Activated naive CD8-positive, alpha-beta T cell treated with anti-CD3 and anti-CD28 coated beads for 36 hours (primary cell): ENCODE data around the gene MRC2. TPM values are rescaled to one million over a fixed set of nuclear protein-coding genes. Genes with fewer than 3 reads are reported as not detected.
A peak's percentile ranks its signal among the peaks of the same experiment; 100 is the strongest.

ENCODE experiments used
- DNase-seq: peaks from one replicate; pipeline ENCODE4 v3.0.0; 2021
- H3K27ac Mint-ChIP-seq: one replicate; pipeline ENCODE4 v1.8.0; 2022; ENCODE audit warnings: mild to moderate bottlenecking, moderate library complexity, mixed read lengths
- H3K27me3 Mint-ChIP-seq: one replicate; pipeline ENCODE4 v1.8.0; 2022; ENCODE audit warnings: mild to moderate bottlenecking, mixed read lengths
- H3K36me3 Mint-ChIP-seq: one replicate; pipeline ENCODE4 v1.8.0; 2021; ENCODE audit warnings: mild to moderate bottlenecking, mixed read lengths
- H3K4me1 Mint-ChIP-seq: one replicate; pipeline ENCODE4 v1.8.0; 2021; ENCODE audit warnings: mixed read lengths
- H3K4me3 Mint-ChIP-seq: one replicate; pipeline ENCODE4 v1.8.0; 2022; ENCODE audit warnings: mild to moderate bottlenecking, moderate library complexity, mixed read lengths
- H3K9me3 Mint-ChIP-seq: one replicate; pipeline ENCODE4 v1.8.0; 2022; ENCODE audit warnings: mixed read lengths
- total RNA-seq, 2 experiments: library from RNA; stranded (reverse); gene quantifications; one replicate each; pipeline ENCODE4 v1.2.3, GENCODE V29; 2021

The MRC2 gene
- total RNA-seq, 2 experiments from 2014 or later, result 5.1 to 5.8 TPM

DNA sequence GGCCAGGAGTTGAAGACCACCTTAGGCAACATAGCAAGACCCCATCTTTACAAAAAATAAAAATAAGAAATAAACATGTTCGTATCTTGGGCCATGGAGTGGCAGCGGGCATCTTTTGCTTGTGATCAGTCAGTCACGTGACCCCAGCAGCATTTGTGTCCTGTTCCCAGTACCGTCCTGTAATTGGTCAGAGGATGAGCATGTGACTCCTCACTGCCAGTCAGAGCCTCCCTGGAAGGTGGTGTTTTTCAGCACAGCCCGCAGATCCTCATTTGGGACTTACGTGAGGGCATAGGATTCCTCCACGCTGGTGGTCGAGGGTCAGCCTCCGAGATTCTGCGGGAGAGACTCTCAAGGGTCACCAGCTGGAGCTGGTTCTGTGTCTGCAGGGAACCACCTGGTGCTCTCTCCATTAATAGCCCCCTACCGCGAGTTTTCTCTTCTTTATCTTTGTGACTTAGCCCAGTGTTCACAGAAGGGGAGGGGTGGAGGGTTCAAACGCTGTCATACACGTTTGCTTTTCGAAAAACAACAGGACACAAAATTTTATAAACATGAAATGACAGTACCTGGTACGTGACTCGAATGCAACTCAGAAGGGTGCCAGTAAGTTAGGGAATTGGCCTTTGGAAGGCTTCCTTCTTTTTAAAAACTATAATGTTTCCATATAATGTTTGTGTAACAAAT, 17.2 kb downstream of the MRC2 start:
- Mint-ChIP-seq H3K27ac (no peak overlapping the region), H3K27me3 (no peaks in the 10 kb centered on the region), H3K4me1 (peaks cover 5% of the 10 kb centered on the region), H3K4me3 (no peak overlapping the region), H3K9me3 (no peaks in the 10 kb centered on the region), H3K36me3 (no peaks in the 10 kb centered on the region)
- DNase-seq, result no peak

DNA sequence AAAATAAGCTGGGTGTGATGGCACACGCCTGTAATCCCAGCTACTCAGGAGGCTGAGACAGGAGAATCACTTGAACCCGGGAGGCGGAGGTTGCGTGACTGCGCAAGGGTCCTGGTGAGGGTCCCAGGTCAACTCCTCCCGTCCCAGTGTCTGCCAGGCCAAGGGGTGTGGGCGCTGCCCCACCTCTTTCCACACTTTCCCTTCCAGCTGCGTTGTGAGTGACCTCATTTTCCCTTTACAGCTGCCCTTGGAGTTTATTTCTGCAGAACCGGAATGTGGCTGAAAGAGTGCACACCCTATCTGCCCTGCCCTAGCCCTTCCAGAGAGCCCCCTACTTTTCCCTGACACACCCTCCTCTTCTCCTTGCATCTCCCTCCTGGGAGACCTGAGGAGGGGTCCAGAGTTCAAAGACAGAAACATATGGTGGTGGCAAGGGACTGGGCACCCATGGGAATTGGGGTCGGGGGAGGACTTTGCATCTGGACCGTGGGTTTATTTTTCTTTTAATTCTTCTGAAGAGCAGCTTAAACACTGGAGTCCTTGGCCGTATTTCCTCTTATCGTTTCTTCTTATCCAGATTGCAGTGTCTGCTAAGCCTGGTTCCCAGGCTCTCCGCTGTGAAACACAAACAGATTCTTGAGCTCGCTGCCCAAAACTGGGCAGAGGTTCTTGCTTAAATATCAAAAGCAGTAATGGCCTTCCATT, 20.9 kb downstream of the MRC2 start:
- Mint-ChIP-seq H3K4me3 (no peak overlapping the region), H3K9me3 (no peaks in the 10 kb centered on the region), H3K4me1 (peaks cover 12% of the 10 kb centered on the region), H3K27me3 (peaks cover 11% of the 10 kb centered on the region), H3K36me3 (no peaks in the 10 kb centered on the region), H3K27ac (no peak overlapping the region)
- DNase-seq, result no peak

DNA sequence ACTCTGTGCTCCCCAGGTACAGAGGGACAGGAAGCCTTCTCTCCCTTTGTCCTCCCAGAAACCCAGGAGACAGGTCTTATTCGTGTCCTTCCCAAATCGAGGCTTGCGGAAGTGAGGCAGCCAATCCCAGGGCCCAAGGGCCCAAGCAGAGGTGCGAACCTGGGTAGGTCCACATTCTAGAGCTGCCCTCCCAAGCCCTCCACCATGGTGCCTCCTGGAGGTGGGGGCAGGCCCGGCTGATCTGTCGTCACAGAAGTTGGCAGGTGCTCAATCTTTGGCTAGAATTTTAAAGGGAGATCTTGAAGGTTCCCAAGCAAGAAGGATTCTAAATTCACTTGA, 21.5 kb downstream of the MRC2 start:
- Mint-ChIP-seq H3K27me3 (peaks cover 11% of the 10 kb centered on the region), H3K4me1 (peaks cover 15% of the 10 kb centered on the region)
- DNase-seq, result no peak

DNA sequence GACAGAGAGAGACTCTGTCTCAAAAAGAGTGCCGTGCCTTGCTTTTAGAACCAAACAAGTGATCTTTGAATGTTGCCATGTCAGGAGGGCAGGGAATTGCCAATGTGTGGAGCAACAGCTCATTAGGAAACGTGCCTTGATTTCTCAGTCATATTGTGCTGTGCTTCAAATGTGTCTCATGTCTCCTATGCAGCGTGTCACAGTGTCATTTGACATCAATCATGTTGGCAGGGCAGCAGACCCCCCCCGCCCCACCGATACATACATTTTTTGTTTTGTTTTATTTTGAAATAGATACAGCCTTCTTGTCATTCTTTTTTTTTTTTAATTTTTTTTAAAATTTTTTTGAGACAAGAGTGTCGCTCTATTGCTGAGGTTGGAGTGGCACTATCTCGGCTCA, 22.1 kb downstream of the MRC2 start:
- Mint-ChIP-seq H3K27me3 (peaks cover 14% of the 10 kb centered on the region), H3K36me3 (no peaks in the 10 kb centered on the region)

More for the DNA sequence above, 21.5 kb downstream of the MRC2 start:
- no peak overlapping the region for H3K4me3 Mint-ChIP-seq
- no peaks in the 10 kb centered on the region for H3K36me3 Mint-ChIP-seq
- H3K27ac Mint-ChIP-seq, result no peak overlapping the region
- no peaks in the 10 kb centered on the region for H3K9me3 Mint-ChIP-seq

DNA sequence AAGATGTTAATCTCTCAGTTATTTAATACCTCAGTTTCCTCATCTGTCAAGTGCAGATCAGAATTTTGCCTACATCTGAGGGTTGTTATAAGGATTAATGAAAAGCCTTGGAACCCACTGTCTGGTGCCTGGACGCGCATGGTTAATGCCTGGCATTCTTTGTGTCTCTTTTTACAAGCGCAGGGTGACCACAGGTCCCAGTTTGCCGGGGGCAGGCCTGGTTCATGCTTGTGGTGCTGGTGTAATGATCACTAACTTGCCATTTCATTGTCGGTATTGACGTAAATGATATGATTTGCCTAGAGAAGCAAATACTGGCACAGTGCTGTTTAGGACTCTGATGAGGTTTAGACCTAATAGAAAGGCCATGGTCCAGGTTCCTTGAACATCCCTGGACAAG, 23.1 kb downstream of the MRC2 start:
- Mint-ChIP-seq H3K27me3 (peaks cover 16% of the 10 kb centered on the region), H3K9me3 (no peaks in the 10 kb centered on the region), H3K36me3 (no peaks in the 10 kb centered on the region), H3K4me1 (peaks cover 19% of the 10 kb centered on the region), H3K4me3 (no peak overlapping the region), H3K27ac (no peak overlapping the region)
- no peak for DNase-seq

More for the DNA sequence above, 22.1 kb downstream of the MRC2 start:
- Mint-ChIP-seq H3K9me3 (no peaks in the 10 kb centered on the region), H3K4me1 (peaks cover 19% of the 10 kb centered on the region), H3K4me3 (no peak overlapping the region), H3K27ac (no peak overlapping the region)
- no peak for DNase-seq

DNA sequence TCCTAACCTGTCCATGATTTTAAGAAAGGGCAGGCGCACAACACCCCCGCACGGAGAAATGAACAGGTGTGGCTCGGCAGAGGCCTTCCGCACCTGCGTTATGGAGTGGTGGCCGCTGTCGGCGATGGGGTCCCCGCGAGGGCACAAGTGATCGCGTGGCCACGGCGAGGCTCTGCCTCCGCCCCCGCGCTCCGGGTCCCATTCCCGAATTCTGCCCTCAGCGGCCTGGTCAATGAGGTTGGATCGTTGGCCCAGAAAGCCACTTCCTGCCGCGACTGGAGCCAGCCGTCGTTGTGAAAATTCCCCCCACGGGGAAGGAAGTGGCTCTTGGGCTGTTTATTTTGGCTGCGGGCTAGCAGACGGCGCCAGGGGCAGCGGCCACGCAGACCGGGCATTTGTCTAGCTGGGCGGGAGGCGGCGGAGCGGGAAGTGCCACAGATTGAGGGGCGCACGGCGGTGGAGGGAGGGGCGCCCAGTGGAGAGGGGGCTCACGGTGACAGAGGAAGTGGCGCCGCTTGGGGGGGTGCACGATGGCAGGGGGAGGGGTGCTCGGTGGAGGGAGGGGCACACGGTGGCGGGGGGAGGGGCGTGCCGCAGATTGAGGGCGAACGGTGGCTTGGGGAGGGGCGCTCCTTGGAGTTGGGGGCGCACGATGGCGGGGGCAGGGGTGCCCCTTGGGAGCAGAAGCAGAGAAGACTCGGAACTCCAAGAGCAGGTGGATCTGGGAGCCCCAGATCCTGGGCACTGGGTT, 25.0 kb downstream of the MRC2 start:
- Mint-ChIP-seq H3K36me3 (no peaks in the 10 kb centered on the region), H3K9me3 (no peaks in the 10 kb centered on the region), H3K27ac (peak overlapping the region; percentile 86), H3K4me3 (peak overlapping the region; percentile 77), H3K4me1 (peaks cover 19% of the 10 kb centered on the region), H3K27me3 (peaks cover 24% of the 10 kb centered on the region)
- DNase-seq, result peak; percentile 50

DNA sequence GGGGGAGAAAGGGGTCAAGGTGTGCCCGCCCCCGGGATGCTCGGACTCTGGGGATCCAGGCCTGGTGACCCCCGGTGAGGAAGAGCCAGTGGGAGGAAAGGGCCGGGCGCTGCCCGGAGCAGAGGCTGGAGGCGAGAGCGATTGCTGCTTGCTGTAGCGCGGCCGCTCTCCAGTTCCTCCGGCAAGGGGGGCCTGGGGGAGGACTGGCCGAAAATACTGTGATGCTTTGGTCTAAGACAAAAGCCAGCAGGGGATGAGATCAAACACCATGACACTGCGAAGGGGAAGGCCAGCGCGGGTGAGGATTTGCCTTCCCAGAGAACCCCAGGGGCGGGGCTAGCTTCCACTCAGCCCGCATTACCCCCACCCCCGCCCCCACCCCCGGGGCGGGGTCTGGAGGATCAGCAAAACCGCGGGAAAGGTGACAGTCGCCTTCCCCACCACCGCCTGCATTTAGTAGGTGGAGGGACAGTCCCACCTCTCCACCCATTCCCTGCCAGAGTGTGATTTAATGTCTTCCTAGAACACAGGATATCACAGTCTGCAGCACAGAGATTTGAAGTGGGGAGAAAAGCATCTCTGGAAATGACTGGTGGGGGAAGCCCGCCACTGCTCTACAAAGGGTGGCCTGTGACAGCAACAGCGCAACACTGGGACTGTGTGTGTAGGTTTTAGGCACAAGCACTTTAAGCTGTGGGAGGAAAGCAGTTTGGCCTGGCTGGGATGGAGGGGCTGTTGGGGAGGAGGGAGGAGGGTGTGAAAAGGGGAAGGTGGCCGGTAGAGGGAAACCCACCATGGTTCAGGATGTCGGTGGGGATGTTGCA, 25.7 kb downstream of the MRC2 start:
- Mint-ChIP-seq H3K27ac (peak overlapping the region; percentile 86), H3K27me3 (peaks cover 24% of the 10 kb centered on the region), H3K9me3 (no peaks in the 10 kb centered on the region), H3K36me3 (peaks cover 2% of the 10 kb centered on the region), H3K4me3 (peak overlapping the region; percentile 77), H3K4me1 (peaks cover 19% of the 10 kb centered on the region)
- DNase-seq, result peak; percentile 96

DNA sequence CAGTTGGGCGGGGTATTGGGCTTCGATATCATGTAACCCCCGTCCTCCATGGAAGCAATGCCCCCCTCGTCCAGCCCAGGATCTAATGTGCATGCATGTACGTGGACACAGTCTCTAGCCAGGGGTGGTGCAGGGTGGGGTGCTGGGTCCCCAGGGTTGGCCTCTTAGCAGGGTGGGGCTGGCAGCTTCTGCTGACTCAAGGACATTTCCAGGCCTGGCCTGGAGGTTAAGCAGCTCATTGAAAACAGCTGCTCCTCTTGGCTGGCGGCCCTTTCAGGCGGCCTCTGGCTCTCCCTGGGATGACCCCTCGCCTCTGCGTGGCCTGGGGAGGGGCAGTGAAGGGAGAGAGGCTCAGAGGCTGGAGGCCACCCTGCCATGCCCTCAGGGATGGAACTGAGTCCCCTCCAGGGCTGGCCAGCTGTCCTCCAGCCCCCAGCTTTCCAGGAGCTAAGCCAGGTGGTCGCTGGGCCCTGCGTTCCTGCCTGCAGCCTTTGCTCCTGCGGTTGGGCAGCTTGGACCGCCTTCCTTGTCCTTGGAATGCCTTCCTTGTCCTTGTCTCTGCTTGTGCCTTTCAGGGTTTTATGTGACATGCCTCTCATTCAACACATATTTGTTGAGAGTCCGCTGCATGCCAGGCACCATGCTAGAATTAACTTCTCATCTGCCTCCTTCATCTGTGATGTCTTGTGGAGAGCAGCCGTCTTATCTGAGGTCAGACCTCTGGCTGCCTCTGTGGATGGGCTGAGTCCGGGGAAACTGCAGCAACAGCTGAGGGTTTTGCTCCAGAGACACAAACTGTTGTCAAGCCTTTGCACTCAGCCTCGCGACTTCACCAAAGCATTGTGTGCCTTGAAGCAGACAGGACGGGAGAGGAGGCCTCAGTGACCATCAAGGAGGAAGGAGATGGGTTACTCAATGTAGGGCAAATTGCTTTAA, 26.6 kb downstream of the MRC2 start:
- H3K27me3 Mint-ChIP-seq, result peaks cover 24% of the 10 kb centered on the region
- H3K27ac Mint-ChIP-seq, result peak overlapping the region; percentile 74
- H3K9me3 Mint-ChIP-seq, result no peaks in the 10 kb centered on the region

DNA sequence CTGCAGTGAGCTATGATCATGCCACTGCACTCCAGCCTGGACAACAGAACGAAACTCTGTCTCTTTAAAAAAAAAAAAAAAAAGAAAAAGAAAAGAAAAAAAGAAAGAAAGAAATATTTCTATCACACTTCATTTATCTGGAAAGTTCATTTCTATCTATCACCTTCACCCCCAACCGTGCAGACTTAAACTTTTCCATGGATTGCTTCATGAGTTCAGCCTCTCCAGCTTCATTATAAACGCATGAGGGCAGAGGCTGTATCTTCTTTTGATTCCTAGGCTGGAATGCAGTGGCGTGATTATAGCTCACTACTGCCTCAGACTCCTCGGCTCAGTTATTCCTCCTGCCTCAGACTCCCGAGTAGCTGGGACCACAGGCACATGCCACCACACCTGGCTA, 28.2 kb downstream of the MRC2 start:
- Mint-ChIP-seq H3K36me3 (peaks cover 6% of the 10 kb centered on the region), H3K4me3 (no peak overlapping the region), H3K9me3 (peaks cover 8% of the 10 kb centered on the region), H3K27ac (no peak overlapping the region), H3K27me3 (peaks cover 24% of the 10 kb centered on the region), H3K4me1 (peaks cover 19% of the 10 kb centered on the region)
- DNase-seq, result no peak

More for the DNA sequence above, 26.6 kb downstream of the MRC2 start:
- DNase-seq, result no peak
- H3K4me3 Mint-ChIP-seq, result peak overlapping the region; percentile 15
- H3K36me3 Mint-ChIP-seq, result peaks cover 2% of the 10 kb centered on the region
- H3K4me1 Mint-ChIP-seq, result peaks cover 19% of the 10 kb centered on the region

DNA sequence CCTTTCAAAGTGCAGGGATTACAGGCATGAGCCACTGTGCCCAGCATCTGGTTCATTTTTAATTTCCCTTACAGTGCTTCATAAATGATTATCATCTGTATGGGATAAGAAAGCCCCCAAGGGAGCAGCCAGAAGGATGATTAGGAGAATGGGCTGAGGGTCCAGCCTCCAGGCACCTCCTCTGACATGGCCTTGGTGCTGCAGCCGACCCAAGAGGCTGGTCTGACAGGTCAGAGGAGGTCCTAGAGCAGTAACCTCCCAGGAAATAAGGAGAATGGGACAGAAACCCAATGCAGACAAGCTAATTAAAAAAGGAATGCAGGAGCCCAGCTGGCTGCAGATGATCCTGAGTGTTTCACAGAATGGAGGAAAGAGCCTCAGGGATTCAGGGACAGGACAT, 29.0 kb downstream of the MRC2 start:
- Mint-ChIP-seq H3K9me3 (peaks cover 16% of the 10 kb centered on the region), H3K4me1 (peaks cover 19% of the 10 kb centered on the region), H3K36me3 (peaks cover 8% of the 10 kb centered on the region), H3K27ac (no peak overlapping the region), H3K27me3 (peaks cover 18% of the 10 kb centered on the region), H3K4me3 (no peak overlapping the region)
- no peak for DNase-seq

DNA sequence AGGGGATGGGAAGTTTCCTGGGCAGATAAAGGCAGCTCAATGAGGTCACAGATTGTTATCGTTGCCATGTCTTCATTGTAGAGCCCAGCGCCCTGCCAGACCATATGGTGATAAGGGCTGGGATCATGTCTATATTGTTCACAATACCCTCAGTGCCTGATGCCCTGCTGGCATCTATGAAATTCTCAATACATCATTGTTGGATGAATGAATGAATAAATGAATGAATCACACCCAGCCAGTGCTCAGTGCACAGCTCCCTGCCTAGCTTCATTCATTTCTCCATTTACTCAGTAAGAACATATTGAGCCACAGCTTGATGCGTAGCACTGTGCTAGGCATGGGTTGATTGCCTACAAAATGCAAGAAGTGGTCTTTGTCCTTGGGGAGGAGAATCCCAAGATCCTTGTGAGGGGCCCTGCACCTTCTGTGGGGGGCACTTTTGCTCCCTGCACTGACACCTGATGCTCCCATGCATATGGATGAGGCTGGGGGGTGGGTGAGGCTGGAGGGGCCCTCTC, 29.7 kb downstream of the MRC2 start:
- no peak overlapping the region for H3K4me3 Mint-ChIP-seq
- H3K4me1 Mint-ChIP-seq, result peaks cover 13% of the 10 kb centered on the region
- peaks cover 8% of the 10 kb centered on the region for H3K36me3 Mint-ChIP-seq
- DNase-seq, result no peak
- no peak overlapping the region for H3K27ac Mint-ChIP-seq
- H3K27me3 Mint-ChIP-seq, result peaks cover 14% of the 10 kb centered on the region
- peaks cover 17% of the 10 kb centered on the region for H3K9me3 Mint-ChIP-seq

DNA sequence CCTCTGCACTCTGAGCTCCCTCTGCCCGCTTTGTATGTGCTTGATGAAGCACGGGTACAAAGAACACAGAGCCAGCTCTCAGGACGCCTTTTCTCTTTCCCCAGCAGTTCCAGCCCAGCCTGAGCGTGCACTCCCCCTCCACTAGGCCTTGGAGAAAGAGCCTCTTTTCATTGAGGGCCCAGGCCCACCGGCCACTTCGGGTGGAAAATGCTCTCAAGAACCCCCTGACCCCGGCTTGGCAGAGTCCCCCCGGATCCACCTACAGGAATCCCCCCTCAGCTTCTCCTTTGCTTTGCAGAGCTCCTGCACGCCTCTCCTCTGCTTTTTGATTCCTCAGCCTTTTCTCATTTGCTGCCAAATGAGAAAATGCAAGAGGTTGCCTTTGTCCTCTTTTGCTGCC, 30.2 kb downstream of the MRC2 start:
- Mint-ChIP-seq H3K36me3 (peaks cover 8% of the 10 kb centered on the region), H3K27me3 (peaks cover 14% of the 10 kb centered on the region), H3K27ac (no peak overlapping the region), H3K9me3 (peaks cover 17% of the 10 kb centered on the region), H3K4me3 (no peak overlapping the region), H3K4me1 (peaks cover 9% of the 10 kb centered on the region)
- no peak for DNase-seq

DNA sequence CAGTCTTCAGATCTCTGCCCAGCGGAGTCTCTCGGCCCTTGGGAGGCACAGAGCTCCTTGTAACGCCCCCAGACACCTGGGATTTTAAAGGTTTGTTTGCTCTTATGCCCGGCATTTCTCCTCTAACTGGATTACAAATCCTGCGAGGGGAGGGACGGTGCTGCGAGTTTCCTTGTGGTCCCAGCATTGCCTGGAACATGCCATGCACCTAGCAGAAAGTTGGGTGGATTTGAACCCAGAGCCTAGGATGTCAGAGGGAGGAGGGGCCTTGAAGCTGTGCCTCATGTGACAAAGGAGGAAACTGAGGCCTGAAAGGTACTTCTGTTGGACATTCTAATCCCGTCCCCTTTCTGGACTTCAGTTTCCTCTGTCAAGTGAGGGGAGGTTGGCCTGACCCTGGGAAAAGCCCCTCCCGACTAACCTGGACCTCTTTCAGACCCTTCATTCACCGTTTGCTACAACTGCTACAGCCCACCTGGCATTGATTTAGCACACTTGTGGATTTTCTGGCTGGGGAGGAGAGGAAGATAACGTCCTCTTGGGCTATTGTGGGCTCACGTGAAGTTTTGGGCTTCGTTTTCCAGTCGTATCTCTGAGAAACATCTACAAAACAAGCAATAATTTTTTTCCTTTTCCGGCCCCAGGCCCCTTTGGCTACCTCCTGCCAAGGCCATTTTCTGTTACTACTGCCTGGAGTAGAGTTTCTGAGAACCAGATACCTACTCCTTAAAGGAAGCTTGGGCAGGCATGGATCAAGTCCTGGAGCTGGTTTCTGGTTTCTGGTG, 30.9 kb downstream of the MRC2 start:
- H3K36me3 Mint-ChIP-seq, result peaks cover 8% of the 10 kb centered on the region
- H3K4me3 Mint-ChIP-seq, result no peak overlapping the region
- H3K27ac Mint-ChIP-seq, result no peak overlapping the region
- H3K27me3 Mint-ChIP-seq, result peaks cover 14% of the 10 kb centered on the region
- H3K4me1 Mint-ChIP-seq, result peaks cover 9% of the 10 kb centered on the region
- DNase-seq, result no peak
- H3K9me3 Mint-ChIP-seq, result peaks cover 17% of the 10 kb centered on the region
